Measurements from ENCODE around the gene C5orf22.

The C5orf22 gene

GRCh38 chr5:31531888-31532547 lies at the start of gene C5orf22, which contains the start of gene DROSHA:
Gene C5orf22, plus strand, starts transcription at chr5:31532301. Its CDS starts 92 bp downstream, at chr5:31532393.
Gene DROSHA, minus strand, starts transcription at chr5:31532093. Its CDS starts 3,034 bp downstream, at chr5:31529059.
- no peak for TF ChIP-seq CTCF (IDR thresholded peaks at IDR 0.05; ENCODE audit: extremely low read depth, missing control alignments)

DNA sequence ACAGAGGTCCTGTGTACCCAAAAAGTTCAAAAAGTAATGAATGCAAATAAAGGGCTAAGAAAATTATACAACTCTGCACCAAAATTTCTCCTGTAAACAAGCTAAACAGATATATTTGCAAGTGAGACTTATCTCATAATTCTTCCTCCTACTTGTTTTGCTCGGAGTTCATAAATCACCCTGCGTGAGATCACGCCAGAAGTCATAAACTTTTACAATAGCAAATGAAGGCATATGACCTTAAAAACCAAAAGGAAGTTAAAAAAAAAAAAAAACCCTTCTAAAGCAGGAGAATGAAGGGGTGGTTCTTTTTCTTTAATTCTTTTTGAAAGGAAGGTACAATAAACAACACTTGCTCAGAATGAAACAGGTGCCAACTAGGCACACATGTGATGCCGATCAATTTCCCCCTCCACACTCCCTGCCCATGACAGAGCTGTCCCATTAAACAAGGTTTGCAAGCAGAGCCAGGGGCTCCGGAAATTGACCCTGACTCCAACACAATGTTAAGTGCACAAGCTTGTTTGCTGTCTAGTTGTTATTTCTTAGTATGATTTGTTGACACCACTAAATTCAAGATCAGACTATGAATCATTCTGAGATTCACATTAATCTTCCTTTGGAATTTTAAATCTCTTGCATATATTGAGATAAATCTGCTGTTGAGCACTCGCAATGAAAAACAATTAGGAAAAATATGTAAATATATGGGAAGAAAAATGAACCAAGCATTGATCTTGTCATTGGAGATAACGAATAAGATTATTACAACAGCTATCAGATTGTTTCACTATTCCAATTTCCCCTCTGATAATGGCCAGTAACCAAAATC lies 46.5 kb upstream of the C5orf22 start:
- no peak for TF ChIP-seq CTCF (IDR thresholded peaks at IDR 0.05; ENCODE audit: extremely low read depth, missing control alignments)
- DNase-seq (ENCODE audit: low spot score): no peak

More at GRCh38 chr5:31531888-31532547, at the start of gene C5orf22, which contains the start of gene DROSHA:
- peak; percentile 88 for DNase-seq (ENCODE audit: low spot score)

DNA sequence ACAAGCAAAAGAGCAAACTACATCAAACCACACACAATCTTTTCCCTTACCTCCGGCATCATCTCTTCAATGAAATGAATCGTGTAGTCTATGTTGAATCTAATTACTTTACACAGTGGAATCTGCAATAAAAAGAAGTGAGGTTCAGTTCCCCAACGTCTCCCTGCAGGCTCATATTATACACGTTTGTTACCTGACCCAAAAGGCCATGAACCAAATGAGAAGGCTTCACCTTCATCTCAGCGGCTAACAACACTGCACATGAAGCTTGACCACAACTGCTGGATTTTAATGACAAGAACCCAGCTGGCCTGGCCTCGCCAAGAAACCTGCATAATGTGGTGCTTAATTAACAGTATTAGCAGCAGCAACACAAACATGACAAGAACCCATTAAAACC lies 45.7 kb upstream of the C5orf22 start:
- no peak for DNase-seq (ENCODE audit: low spot score)

GRCh38 chr5:31487506-31487905 lies 44.6 kb upstream of the C5orf22 start:
- no peak for DNase-seq (ENCODE audit: low spot score)
- no peak for TF ChIP-seq CTCF (IDR thresholded peaks at IDR 0.05; ENCODE audit: extremely low read depth, missing control alignments)

More for the DNA sequence above, 45.7 kb upstream of the C5orf22 start:
- no peak for TF ChIP-seq CTCF (IDR thresholded peaks at IDR 0.05; ENCODE audit: extremely low read depth, missing control alignments)

DNA sequence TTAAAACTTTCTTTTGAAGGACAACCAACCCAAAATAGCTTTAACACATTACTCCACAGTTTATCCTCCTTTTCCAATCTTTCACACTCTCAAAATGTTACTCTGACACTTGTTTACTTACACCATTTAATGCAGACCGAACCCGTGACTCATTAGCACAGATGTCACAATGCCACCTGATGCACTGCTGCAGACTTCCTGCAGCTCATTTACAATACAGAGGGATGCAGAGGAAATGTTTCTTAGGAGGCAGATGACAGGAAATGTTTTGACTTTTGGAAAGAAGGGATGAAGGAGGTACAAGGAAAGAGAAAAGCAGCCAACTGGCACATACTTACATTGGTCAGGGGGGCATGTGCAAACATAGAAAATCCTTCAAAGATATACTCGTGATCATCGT lies 39.2 kb upstream of the C5orf22 start:
- TF ChIP-seq CTCF (IDR thresholded peaks at IDR 0.05; ENCODE audit: extremely low read depth, missing control alignments): no peak
- no peak for DNase-seq (ENCODE audit: low spot score)

GRCh38 chr5:31495336-31495735 lies 36.8 kb upstream of the C5orf22 start:
- TF ChIP-seq CTCF (IDR thresholded peaks at IDR 0.05; ENCODE audit: extremely low read depth, missing control alignments): no peak

GRCh38 chr5:31496301-31496700 lies 35.8 kb upstream of the C5orf22 start:
- DNase-seq (ENCODE audit: low spot score): no peak
- TF ChIP-seq CTCF (IDR thresholded peaks at IDR 0.05; ENCODE audit: extremely low read depth, missing control alignments): no peak

More at GRCh38 chr5:31495336-31495735, 36.8 kb upstream of the C5orf22 start:
- no peak for DNase-seq (ENCODE audit: low spot score)
